Effector memory CD4-positive, alpha-beta T cell (primary cell): ENCODE measurements around the gene LIME1.

Source experiments
- DNase-seq, 3 donors: peaks; one replicate each; pipeline ENCODE4 v3.0.0-alpha.2; 2020
- H3K27ac ChIP-seq: 2 replicates; pipeline ENCODE4 v1.7.0; 2013; ENCODE audit warnings: mild to moderate bottlenecking, low read length, moderate library complexity; ENCODE audit not compliant: insufficient read depth, poor library complexity, severe bottlenecking
- H3K27me3 ChIP-seq: replicated peaks from 2 replicates; pipeline ENCODE4 v1.7.0; 2013; ENCODE audit warnings: mild to moderate bottlenecking, low read length; ENCODE audit not compliant: insufficient read depth, control insufficient read depth, poor library complexity, severe bottlenecking
- H3K36me3 ChIP-seq: 2 replicates; pipeline ENCODE4 v1.7.0; 2013; ENCODE audit warnings: mild to moderate bottlenecking, low read length, moderate library complexity; ENCODE audit not compliant: control insufficient read depth, insufficient read depth
- H3K4me1 ChIP-seq: 2 replicates; pipeline ENCODE4 v1.7.0; 2013; ENCODE audit warnings: low read length, mild to moderate bottlenecking; ENCODE audit not compliant: control insufficient read depth, insufficient read depth, poor library complexity, severe bottlenecking
- H3K4me3 ChIP-seq: 2 replicates; pipeline ENCODE4 v1.7.0; 2013; ENCODE audit warnings: low read length, low read depth, mild to moderate bottlenecking; ENCODE audit not compliant: insufficient read depth, poor library complexity, severe bottlenecking
- H3K9me3 ChIP-seq: 2 replicates; pipeline ENCODE4 v1.7.0; 2013; ENCODE audit warnings: mild to moderate bottlenecking, low read length, moderate library complexity; ENCODE audit not compliant: control insufficient read depth

Gene LIME1

GRCh38 chr20:63787302-63787701 lies 50.8 kb downstream of the LIME1 start:
- Histone ChIP-seq H3K27me3 (no peaks in the 10 kb centered on the region), H3K36me3 (no peaks in the 10 kb centered on the region), H3K4me3 (no peak overlapping the region), H3K4me1 (peaks cover 3% of the 10 kb centered on the region), H3K9me3 (no peaks in the 10 kb centered on the region), H3K27ac (no peak overlapping the region)
- no peak for DNase-seq

GRCh38 chr20:63787749-63788148 lies 51.3 kb downstream of the LIME1 start:
- Histone ChIP-seq H3K4me3 (no peak overlapping the region), H3K27ac (no peak overlapping the region)

More at GRCh38 chr20:63787749-63788148, 51.3 kb downstream of the LIME1 start:
- H3K27me3 ChIP-seq, result no peaks in the 10 kb centered on the region
- no peaks in the 10 kb centered on the region for H3K36me3 ChIP-seq
- H3K4me1 ChIP-seq, result no peaks in the 10 kb centered on the region
- DNase-seq, result no peak
- H3K9me3 ChIP-seq, result no peaks in the 10 kb centered on the region
